HepG2 (cell line): Measurements from ENCODE around the gene ZNF674. TPM values are rescaled to one million over a fixed set of nuclear protein-coding genes. Genes with fewer than 3 reads are reported as not detected.

Source experiments
- ATAC-seq: fragments of 200-7000 bp; cut with Tn5 transposase; 3 replicates; pipeline ENCODE4 v1.9.1; 2020; ENCODE audit warnings: mild to moderate bottlenecking, moderate library complexity
- BruUV-seq: library from RNA; stranded (reverse); fragments of 400-500 nt; replicated peaks from 2 replicates; lab custom pipeline; 2021; lab: Mats Ljungman, UMichigan
- CTCF ChIA-PET: fragments of 300-600 bp; formaldehyde crosslinking; extraction: SDS; loops from one replicate; lab custom pipeline; 2021; ENCODE audit warnings: low total read pairs, inconsistent platforms, low intra/inter-chr PET ratio; lab: Yijun Ruan, JAX
- POLR2A ChIA-PET: fragments of 350-600 bp; sonication (Branson Sonifier 250); formaldehyde crosslinking; loops from one replicate; lab custom pipeline; 2020; ENCODE audit warnings: antibody characterized with exemption, inconsistent platforms; lab: Yijun Ruan, JAX
- DNase-seq: peaks from one replicate; pipeline ENCODE4 v3.0.0-alpha.2; 2015; ENCODE audit warnings: low spot score
- FAIRE-seq: peaks from 3 replicates; lab custom pipeline; 2011; peaks lifted over from hg19 to GRCh38; lab: Jason Lieb, UNC
- H2AFZ ChIP-seq: one replicate; pipeline ENCODE4 v1.6.1; 2011; ENCODE audit warnings: low read length, inconsistent platforms
- H3K27ac ChIP-seq: fragments of 300-600 bp; 3 replicates; pipeline ENCODE4 v1.8.0; 2011; ENCODE audit warnings: mixed run types, mild to moderate bottlenecking, mixed read lengths, low read length, inconsistent platforms; ENCODE audit not compliant: insufficient read depth; ENCODE audit errors: extremely low read length
- H3K27me3 ChIP-seq, 2 experiments: fragments of 200-600 bp in 1 of 2; 2 replicates in 1 of 2; 3 replicates in 1 of 2; pipeline versions ENCODE4 v1.6.0 to v1.8.0; 2011; ENCODE audit warnings: low read length in 2 of 2, mild to moderate bottlenecking in 2 of 2, moderate library complexity in 2 of 2, inconsistent platforms in 1 of 2; ENCODE audit not compliant: insufficient read depth in 2 of 2, control insufficient read depth in 1 of 2
- H3K36me3 ChIP-seq, 2 experiments: fragments of 200-600 bp in 1 of 2; replicated peaks in 1 of 2; 2 replicates in 1 of 2; 3 replicates in 1 of 2; pipeline versions ENCODE4 v1.5.1 to v1.8.0; 2011; ENCODE audit warnings: low read length in 2 of 2, inconsistent platforms in 1 of 2; ENCODE audit not compliant: insufficient read depth in 2 of 2, control insufficient read depth in 1 of 2
- H3K4me1 ChIP-seq: 2 replicates; pipeline ENCODE4 v1.5.1; 2012; ENCODE audit warnings: low read length, inconsistent platforms; ENCODE audit not compliant: insufficient read depth
- H3K4me2 ChIP-seq: 2 replicates; pipeline ENCODE4 v1.6.0; 2011; ENCODE audit warnings: low read depth, low read length, inconsistent platforms
- H3K4me3 ChIP-seq, 3 experiments: fragments of 200-600 bp in 1 of 3; sonication (generic), shearing (Covaris generic) in 1 of 3; replicated peaks in 1 of 3; 2 replicates each; pipeline ENCODE4 v1.5.1; 2011 to 2016; ENCODE audit warnings: low read length in 3 of 3, inconsistent platforms in 2 of 3, low read depth in 2 of 3, mild to moderate bottlenecking in 2 of 3, control low read depth in 1 of 3, mixed read lengths in 1 of 3; ENCODE audit not compliant: insufficient read depth in 1 of 3
- H3K79me2 ChIP-seq: one replicate; pipeline ENCODE4 v1.6.1; 2011; ENCODE audit warnings: low read length, inconsistent platforms; ENCODE audit not compliant: insufficient read depth
- H3K9ac ChIP-seq: 2 replicates; pipeline ENCODE4 v1.6.0; 2011; ENCODE audit warnings: mild to moderate bottlenecking, low read depth, low read length, inconsistent platforms; ENCODE audit not compliant: insufficient read depth
- H3K9me3 ChIP-seq: 2 replicates; pipeline ENCODE4 v1.5.1; 2012; ENCODE audit warnings: mild to moderate bottlenecking, low read length
- H4K20me1 ChIP-seq: 2 replicates; pipeline ENCODE4 v1.6.0; 2011; ENCODE audit warnings: inconsistent platforms, mild to moderate bottlenecking, low read length, moderate library complexity; ENCODE audit not compliant: insufficient read depth
- CEBPB ChIP-seq: IDR thresholded peaks from 2 replicates; pipeline ENCODE4 v1.6.1; 2011; ENCODE audit warnings: low read depth, low read length, improper control_type of control experiment, borderline replicate concordance
- CEBPG ChIP-seq: IDR thresholded peaks from 2 replicates; pipeline ENCODE4 v1.6.1; 2016
- HNRNPK ChIP-seq: fragments of 200-400 bp; formaldehyde crosslinking; IDR thresholded peaks from 2 replicates; pipeline ENCODE4 v1.6.1; 2018; ENCODE audit warnings: low read length, low read depth, moderate library complexity, mild to moderate bottlenecking; ENCODE audit not compliant: poor library complexity, severe bottlenecking
- KLF16 ChIP-seq, 2 experiments: sonication (generic) in 1 of 2; formaldehyde crosslinking in 1 of 2; IDR thresholded peaks; 2 replicates each; pipeline versions ENCODE4 v1.6.1 to v1.8.0; 2016 to 2023; ENCODE audit warnings: missing genetic modification reagents in 2 of 2, missing compliant biosample characterization in 1 of 2
- SAP130 ChIP-seq: IDR thresholded peaks from 2 replicates; pipeline ENCODE4 v1.6.1; 2016; ENCODE audit warnings: low read depth
- SOX6 ChIP-seq, 2 experiments: fragments of 450-650 bp in 1 of 2; sonication (generic) in 1 of 2; formaldehyde crosslinking in 1 of 2; IDR thresholded peaks; 2 replicates each; pipeline versions ENCODE4 v1.4.0 to v1.6.1; 2017 to 2020; ENCODE audit warnings: antibody characterized with exemption in 1 of 2, mild to moderate bottlenecking in 1 of 2, missing genetic modification reagents in 1 of 2
- ZFP41 ChIP-seq: sonication (generic); formaldehyde crosslinking; IDR thresholded peaks from 2 replicates; pipeline ENCODE4 v1.4.0; 2020; ENCODE audit warnings: mild to moderate bottlenecking, missing genetic modification reagents, borderline replicate concordance
- ZMAT3 ChIP-seq: sonication (generic); formaldehyde crosslinking; conservative IDR thresholded peaks from 2 replicates; pipeline ENCODE4 v1.7.0; 2021; ENCODE audit warnings: missing genetic modification reagents
- ZNF547 ChIP-seq: sonication (generic); formaldehyde crosslinking; IDR thresholded peaks from 2 replicates; pipeline ENCODE4 v1.5.1; 2020; ENCODE audit warnings: mild to moderate bottlenecking, missing genetic modification reagents
- ZNF883 ChIP-seq: sonication (generic); formaldehyde crosslinking; IDR thresholded peaks from 2 replicates; pipeline ENCODE4 v1.5.1; 2020; ENCODE audit warnings: mild to moderate bottlenecking, missing genetic modification reagents; ENCODE audit errors: not compliant biosample characterization
- WGBS: methylation state at CpG from one replicate; pipeline ENCODE4 v1.1.6; 2017; ENCODE audit warnings: low lambda C conversion rate; 5-methylcytosine and 5-hydroxymethylcytosine counted together
- in situ Hi-C: cut with HindIII; loops from 2 replicates; pipeline ENCODE4 v1.10.0; 2017; ENCODE audit warnings: low pct_unique_long_range_greater_than_20kb; ENCODE audit not compliant: extremely low pct_ligation_motif_present
- intact Hi-C: fragments of 100-400 bp; cut with micrococcal nuclease; formaldehyde crosslinking; loops from one replicate; pipeline ENCODE4 v1.10.0; 2022; ENCODE audit not compliant: unreplicated experiment
- polyA plus RNA-seq, 8 experiments: library from polyadenylated mRNA; depleted of rRNA in 3 of 8; stranded (reverse) in 7 of 8; unstranded in 1 of 8; fragments of >200 nt; fragmentation: Illumina TruSeq in 4 of 8; extraction: Trizol in 4 of 8; gene quantifications; 2 replicates each; pipeline versions ENCODE4 v1.2.1 to v1.2.3, GENCODE V29; 2011 to 2016; ENCODE audit warnings: low read depth in 4 of 8, missing spikeins in 1 of 8, mixed read lengths in 1 of 8; ENCODE audit not compliant: insufficient read depth in 1 of 8
- total RNA-seq, 5 experiments: library from RNA; depleted of rRNA; stranded (reverse); fragments of >200 nt; fragmentation: Illumina TruSeq; extraction: Trizol; gene quantifications; 2 replicates each; pipeline ENCODE4 v1.2.3, GENCODE V29; 2016; ENCODE audit warnings: low read depth in 1 of 5
- TF ChIP-seq, protein P1 (sequence below): sonication (generic); formaldehyde crosslinking; IDR thresholded peaks from 2 replicates; pipeline ENCODE4 v1.4.0; 2020; ENCODE audit warnings: mild to moderate bottlenecking, missing genetic modification reagents, borderline replicate concordance
- TF ChIP-seq, protein P2 (sequence below): sonication (generic); formaldehyde crosslinking; IDR thresholded peaks from 2 replicates; pipeline ENCODE4 v1.4.0; 2020; ENCODE audit warnings: missing genetic modification reagents
- TF ChIP-seq, protein P3 (sequence below): sonication (generic); formaldehyde crosslinking; IDR thresholded peaks from 2 replicates; pipeline ENCODE4 v1.5.0; 2020; ENCODE audit warnings: mild to moderate bottlenecking, missing genetic modification reagents, borderline replicate concordance
- TF ChIP-seq, protein P4 (sequence below): IDR thresholded peaks from 2 replicates; pipeline ENCODE4 v1.6.1; 2016; ENCODE audit warnings: missing genetic modification reagents, missing compliant biosample characterization

Gene ZNF674
- total and polyA plus RNA-seq, 2 of the 13 experiments (the other 11 are each of a cell fraction or from before 2014, with no cell fraction given), result 2.9 to 3.5 TPM

DNA sequence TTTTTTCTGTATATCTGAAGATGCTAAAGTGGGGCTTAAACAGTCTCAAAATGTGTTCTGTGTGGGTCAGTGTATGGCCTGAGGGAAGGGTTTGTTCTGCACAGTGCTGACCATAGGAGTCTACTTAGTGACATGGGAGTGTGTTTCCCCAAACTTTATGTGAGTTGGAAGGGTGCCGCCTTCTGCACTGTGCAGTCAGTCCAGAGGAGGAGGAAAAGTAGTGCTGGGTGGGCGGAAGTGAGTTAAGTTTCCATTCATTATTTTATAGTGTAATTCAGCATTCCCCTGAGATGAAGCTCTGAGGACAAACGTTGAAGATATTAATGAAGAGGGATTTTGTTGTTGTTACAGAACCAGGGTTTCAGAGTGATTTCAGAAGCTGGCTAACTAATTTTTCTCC lies 31.2 kb upstream of the ZNF674 start (continued):
- TF ChIP-seq, protein P1, sequence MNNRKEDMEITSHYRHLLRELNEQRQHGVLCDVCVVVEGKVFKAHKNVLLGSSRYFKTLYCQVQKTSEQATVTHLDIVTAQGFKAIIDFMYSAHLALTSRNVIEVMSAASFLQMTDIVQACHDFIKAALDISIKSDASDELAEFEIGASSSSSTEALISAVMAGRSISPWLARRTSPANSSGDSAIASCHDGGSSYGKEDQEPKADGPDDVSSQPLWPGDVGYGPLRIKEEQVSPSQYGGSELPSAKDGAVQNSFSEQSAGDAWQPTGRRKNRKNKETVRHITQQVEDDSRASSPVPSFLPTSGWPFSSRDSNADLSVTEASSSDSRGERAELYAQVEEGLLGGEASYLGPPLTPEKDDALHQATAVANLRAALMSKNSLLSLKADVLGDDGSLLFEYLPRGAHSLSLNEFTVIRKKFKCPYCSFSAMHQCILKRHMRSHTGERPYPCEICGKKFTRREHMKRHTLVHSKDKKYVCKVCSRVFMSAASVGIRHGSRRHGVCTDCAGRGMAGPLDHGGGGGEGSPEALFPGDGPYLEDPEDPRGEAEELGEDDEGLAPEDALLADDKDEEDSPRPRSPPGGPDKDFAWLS (CRISPR knock-in tag), result no peak
- TF ChIP-seq KLF16 (CRISPR knock-in tag; IDR thresholded peaks at IDR 0.05) (no peak), ZNF547 (CRISPR knock-in tag) (no peak), ZMAT3 (CRISPR knock-in tag) (no peak), ZFP41 (CRISPR knock-in tag) (no peak)
- TF ChIP-seq, protein P2, sequence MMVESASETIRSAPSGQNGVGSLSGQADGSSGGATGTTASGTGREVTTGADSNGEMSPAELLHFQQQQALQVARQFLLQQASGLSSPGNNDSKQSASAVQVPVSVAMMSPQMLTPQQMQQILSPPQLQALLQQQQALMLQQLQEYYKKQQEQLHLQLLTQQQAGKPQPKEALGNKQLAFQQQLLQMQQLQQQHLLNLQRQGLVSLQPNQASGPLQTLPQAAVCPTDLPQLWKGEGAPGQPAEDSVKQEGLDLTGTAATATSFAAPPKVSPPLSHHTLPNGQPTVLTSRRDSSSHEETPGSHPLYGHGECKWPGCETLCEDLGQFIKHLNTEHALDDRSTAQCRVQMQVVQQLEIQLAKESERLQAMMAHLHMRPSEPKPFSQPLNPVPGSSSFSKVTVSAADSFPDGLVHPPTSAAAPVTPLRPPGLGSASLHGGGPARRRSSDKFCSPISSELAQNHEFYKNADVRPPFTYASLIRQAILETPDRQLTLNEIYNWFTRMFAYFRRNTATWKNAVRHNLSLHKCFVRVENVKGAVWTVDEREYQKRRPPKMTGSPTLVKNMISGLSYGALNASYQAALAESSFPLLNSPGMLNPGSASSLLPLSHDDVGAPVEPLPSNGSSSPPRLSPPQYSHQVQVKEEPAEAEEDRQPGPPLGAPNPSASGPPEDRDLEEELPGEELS (CRISPR knock-in tag), result no peak

DNA sequence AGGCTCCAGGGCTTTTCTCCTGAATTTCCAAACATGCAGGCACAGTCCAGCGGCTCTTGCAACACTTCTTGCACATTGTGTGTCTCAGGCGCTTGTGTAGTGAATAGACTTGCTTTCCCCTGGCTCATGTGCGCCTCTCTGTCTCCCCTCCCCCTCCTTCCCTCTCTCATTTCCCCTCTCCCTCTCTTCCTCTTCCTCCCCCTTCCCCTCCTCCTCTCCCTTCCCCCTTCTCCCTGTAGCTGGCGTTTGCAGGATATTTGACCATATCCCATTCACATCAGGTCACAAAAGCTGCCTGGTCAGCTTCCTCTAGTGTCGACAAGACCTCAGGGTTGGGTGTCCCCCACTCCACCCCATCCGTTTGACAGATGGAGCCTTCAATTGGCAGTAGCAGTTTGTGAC lies 30.8 kb upstream of the ZNF674 start:
- peak overlapping the region; percentile 54 for H3K9ac ChIP-seq
- BruUV-seq, result TSS peak; percentile 45
- ATAC-seq (peak; percentile 4; the same call in 1 of the 3 replicates), DNase-seq (peak; percentile 48), FAIRE-seq (no peak)
- WGBS, result 0% methylated on average over 6 of the region's 6 CpGs
- intact Hi-C loops (no loop called here), in situ Hi-C loops (no loop called here)
- no peak overlapping the region for H2AFZ ChIP-seq
- peaks cover 18% of the 10 kb centered on the region for H3K79me2 ChIP-seq
- H3K4me2 ChIP-seq, result peak overlapping the region; percentile 82
- H3K9me3 ChIP-seq, result no peaks in the 10 kb centered on the region
- ChIA-PET POLR2A (no interaction called here), CTCF (no interaction called here)
- H3K27me3 ChIP-seq, result no peaks in the 10 kb centered on the region
- H3K4me1 ChIP-seq, result peaks cover 53% of the 10 kb centered on the region
- H3K4me3 ChIP-seq, result peak overlapping the region; percentile 54 to 80 (median 74)
- no peaks in the 10 kb centered on the region for H4K20me1 ChIP-seq
- peak overlapping the region; percentile 46 for H3K27ac ChIP-seq
- no peaks in the 10 kb centered on the region; a peak in 1 of 5 replicates for H3K36me3 ChIP-seq
- peak; percentile 77; the same call in 1 of the 2 replicates for TF ChIP-seq CEBPB
- TF ChIP-seq SAP130 (CRISPR knock-in tag), result peak; percentile 51
- TF ChIP-seq SOX6 (IDR thresholded peaks at IDR 0.05), result no peak
- 0 out of 2 replicates have a peak, but pooled peaks have one; percentile 13 for TF ChIP-seq SOX6 (CRISPR knock-in tag; IDR thresholded peaks at IDR 0.05)
- TF ChIP-seq HNRNPK, result peak; percentile 43
- TF ChIP-seq, protein P3, sequence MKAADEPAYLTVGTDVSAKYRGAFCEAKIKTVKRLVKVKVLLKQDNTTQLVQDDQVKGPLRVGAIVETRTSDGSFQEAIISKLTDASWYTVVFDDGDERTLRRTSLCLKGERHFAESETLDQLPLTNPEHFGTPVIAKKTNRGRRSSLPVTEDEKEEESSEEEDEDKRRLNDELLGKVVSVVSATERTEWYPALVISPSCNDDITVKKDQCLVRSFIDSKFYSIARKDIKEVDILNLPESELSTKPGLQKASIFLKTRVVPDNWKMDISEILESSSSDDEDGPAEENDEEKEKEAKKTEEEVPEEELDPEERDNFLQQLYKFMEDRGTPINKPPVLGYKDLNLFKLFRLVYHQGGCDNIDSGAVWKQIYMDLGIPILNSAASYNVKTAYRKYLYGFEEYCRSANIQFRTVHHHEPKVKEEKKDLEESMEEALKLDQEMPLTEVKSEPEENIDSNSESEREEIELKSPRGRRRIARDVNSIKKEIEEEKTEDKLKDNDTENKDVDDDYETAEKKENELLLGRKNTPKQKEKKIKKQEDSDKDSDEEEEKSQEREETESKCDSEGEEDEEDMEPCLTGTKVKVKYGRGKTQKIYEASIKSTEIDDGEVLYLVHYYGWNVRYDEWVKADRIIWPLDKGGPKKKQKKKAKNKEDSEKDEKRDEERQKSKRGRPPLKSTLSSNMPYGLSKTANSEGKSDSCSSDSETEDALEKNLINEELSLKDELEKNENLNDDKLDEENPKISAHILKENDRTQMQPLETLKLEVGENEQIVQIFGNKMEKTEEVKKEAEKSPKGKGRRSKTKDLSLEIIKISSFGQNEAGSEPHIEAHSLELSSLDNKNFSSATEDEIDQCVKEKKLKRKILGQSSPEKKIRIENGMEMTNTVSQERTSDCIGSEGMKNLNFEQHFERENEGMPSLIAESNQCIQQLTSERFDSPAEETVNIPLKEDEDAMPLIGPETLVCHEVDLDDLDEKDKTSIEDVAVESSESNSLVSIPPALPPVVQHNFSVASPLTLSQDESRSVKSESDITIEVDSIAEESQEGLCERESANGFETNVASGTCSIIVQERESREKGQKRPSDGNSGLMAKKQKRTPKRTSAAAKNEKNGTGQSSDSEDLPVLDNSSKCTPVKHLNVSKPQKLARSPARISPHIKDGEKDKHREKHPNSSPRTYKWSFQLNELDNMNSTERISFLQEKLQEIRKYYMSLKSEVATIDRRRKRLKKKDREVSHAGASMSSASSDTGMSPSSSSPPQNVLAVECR (CRISPR knock-in tag), result 0 out of 2 replicates have a peak, but pooled peaks have one; percentile 21
- 0 out of 2 replicates have a peak, but pooled peaks have one; percentile 38 for TF ChIP-seq CEBPG (CRISPR knock-in tag)
- TF ChIP-seq ZNF883, result no peak
- TF ChIP-seq, protein P4, sequence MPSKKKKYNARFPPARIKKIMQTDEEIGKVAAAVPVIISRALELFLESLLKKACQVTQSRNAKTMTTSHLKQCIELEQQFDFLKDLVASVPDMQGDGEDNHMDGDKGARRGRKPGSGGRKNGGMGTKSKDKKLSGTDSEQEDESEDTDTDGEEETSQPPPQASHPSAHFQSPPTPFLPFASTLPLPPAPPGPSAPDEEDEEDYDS (CRISPR knock-in tag), result no peak
